ENCODE results near the gene PTPRD.

Gene PTPRD

GRCh38 chr9:8390571-8390970, 2222.2 kb downstream of the PTPRD start:
- DNase-seq, result no peak

- no peak for DNase-seq
Observed at GRCh38 chr9:8389531-8389930, 2223.3 kb downstream of the PTPRD start.

GRCh38 chr9:8388132-8388531, 2224.7 kb downstream of the PTPRD start:
- DNase-seq, result no peak

GRCh38 chr9:8384091-8384490, 2228.7 kb downstream of the PTPRD start:
- no peak for DNase-seq

- DNase-seq, result no peak
Observed at GRCh38 chr9:8382777-8383527, 2229.8 kb downstream of the PTPRD start.

- no peak for DNase-seq
Observed at GRCh38 chr9:8382266-8382665, 2230.5 kb downstream of the PTPRD start.

GRCh38 chr9:8381601-8382000, 2231.2 kb downstream of the PTPRD start:
- no peak for DNase-seq

GRCh38 chr9:8374471-8374870, 2238.3 kb downstream of the PTPRD start:
- DNase-seq, result no peak

- no peak for DNase-seq
Observed at GRCh38 chr9:8371686-8372085, 2241.1 kb downstream of the PTPRD start.

- no peak for DNase-seq
Observed at GRCh38 chr9:8366161-8366926, 2246.5 kb downstream of the PTPRD start.

- DNase-seq, result no peak
Observed at GRCh38 chr9:8365466-8366160, 2247.2 kb downstream of the PTPRD start.

- DNase-seq, result no peak
Observed at GRCh38 chr9:8365029-8365428, 2247.8 kb downstream of the PTPRD start.

- no peak for DNase-seq
Observed at GRCh38 chr9:8364026-8364752, 2248.6 kb downstream of the PTPRD start.

GRCh38 chr9:8362250-8362649, 2250.6 kb downstream of the PTPRD start:
- DNase-seq, result no peak

GRCh38 chr9:8361364-8361763, 2251.4 kb downstream of the PTPRD start:
- DNase-seq, result no peak

- DNase-seq, result no peak
Observed at GRCh38 chr9:8356406-8356805, 2256.4 kb downstream of the PTPRD start.

- DNase-seq, result no peak
Observed at GRCh38 chr9:8351436-8351835, 2261.4 kb downstream of the PTPRD start.

GRCh38 chr9:8349901-8350300, 2262.9 kb downstream of the PTPRD start:
- no peak for DNase-seq

GRCh38 chr9:8349376-8349775, 2263.4 kb downstream of the PTPRD start:
- no peak for DNase-seq

GRCh38 chr9:8348756-8349155, 2264.0 kb downstream of the PTPRD start:
- no peak for DNase-seq

GRCh38 chr9:8346296-8346695, 2266.5 kb downstream of the PTPRD start:
- DNase-seq, result no peak

- DNase-seq, result no peak
Observed at GRCh38 chr9:8338767-8339510, 2273.9 kb downstream of the PTPRD start.
